ENCODE results near the gene NR6A1. TPM values are rescaled to one million over a fixed set of nuclear protein-coding genes. Genes with fewer than 3 reads are reported as not detected.

Gene NR6A1
- total and polyA plus RNA-seq, 2 experiments from 2014 or later = 44.2 to 139 TPM

- TF ChIP-seq, protein P1, sequence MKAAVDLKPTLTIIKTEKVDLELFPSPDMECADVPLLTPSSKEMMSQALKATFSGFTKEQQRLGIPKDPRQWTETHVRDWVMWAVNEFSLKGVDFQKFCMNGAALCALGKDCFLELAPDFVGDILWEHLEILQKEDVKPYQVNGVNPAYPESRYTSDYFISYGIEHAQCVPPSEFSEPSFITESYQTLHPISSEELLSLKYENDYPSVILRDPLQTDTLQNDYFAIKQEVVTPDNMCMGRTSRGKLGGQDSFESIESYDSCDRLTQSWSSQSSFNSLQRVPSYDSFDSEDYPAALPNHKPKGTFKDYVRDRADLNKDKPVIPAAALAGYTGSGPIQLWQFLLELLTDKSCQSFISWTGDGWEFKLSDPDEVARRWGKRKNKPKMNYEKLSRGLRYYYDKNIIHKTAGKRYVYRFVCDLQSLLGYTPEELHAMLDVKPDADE (IDR thresholded peaks at IDR 0.05) = no peak
- TF ChIP-seq ZNF114 (CRISPR knock-in tag; IDR thresholded peaks at IDR 0.05) = no peak
- TF ChIP-seq, protein P2, sequence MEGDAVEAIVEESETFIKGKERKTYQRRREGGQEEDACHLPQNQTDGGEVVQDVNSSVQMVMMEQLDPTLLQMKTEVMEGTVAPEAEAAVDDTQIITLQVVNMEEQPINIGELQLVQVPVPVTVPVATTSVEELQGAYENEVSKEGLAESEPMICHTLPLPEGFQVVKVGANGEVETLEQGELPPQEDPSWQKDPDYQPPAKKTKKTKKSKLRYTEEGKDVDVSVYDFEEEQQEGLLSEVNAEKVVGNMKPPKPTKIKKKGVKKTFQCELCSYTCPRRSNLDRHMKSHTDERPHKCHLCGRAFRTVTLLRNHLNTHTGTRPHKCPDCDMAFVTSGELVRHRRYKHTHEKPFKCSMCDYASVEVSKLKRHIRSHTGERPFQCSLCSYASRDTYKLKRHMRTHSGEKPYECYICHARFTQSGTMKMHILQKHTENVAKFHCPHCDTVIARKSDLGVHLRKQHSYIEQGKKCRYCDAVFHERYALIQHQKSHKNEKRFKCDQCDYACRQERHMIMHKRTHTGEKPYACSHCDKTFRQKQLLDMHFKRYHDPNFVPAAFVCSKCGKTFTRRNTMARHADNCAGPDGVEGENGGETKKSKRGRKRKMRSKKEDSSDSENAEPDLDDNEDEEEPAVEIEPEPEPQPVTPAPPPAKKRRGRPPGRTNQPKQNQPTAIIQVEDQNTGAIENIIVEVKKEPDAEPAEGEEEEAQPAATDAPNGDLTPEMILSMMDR (conservative IDR thresholded peaks at IDR 0.05; ENCODE audit: low read depth in 2 of 2) = no peak
These were observed 16.1 kb downstream of the NR6A1 start (continued) for GRCh38 chr9:124755061-124755460.

DNA sequence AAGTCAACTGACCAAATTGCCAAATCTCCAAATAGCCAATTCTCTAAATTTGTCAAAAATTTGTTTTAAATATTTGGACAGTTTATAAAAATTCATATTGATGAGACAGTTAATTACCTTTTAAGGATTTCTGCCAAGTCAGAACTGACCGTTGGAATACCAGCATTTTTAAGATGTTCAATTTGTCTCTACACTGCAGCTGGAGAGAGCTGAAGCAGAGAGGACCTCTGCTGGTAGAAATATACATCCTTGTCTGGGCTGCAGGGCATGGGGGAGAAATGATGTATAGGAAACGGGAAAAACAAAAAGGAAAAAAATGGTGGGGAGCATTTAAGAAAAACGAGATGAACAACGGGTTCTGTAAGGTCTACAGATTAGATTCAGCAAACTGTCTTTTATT is 16.8 kb downstream of the NR6A1 start:
- peaks cover 79% of the 10 kb centered on the region for H3K4me1 Mint-ChIP-seq
- TF ChIP-seq NANOG (IDR thresholded peaks at IDR 0.05; ENCODE audit: borderline replicate concordance) = no peak
- TF ChIP-seq, protein P2 (conservative IDR thresholded peaks at IDR 0.05; ENCODE audit: low read depth in 2 of 2) = peak; percentile 62 to 70
- H3K4me1 ChIP-seq (ENCODE audit: insufficient read depth) = peaks cover 49% of the 10 kb centered on the region
- H2AFZ ChIP-seq = no peak overlapping the region
- peak; percentile 26; the same call in 2 of the 3 replicates for ATAC-seq
- H3K79me2 ChIP-seq (replicated peaks; ENCODE audit: insufficient read depth) = peaks cover 77% of the 10 kb centered on the region
- no peaks in the 10 kb centered on the region for H3K36me3 ChIP-seq (ENCODE audit: insufficient read depth)
- H4K20me1 ChIP-seq (replicated peaks; ENCODE audit: insufficient read depth) = no peaks in the 10 kb centered on the region
- no peak overlapping the region for H3K4me3 ChIP-seq
- H3K9me2 ChIP-seq (ENCODE audit: insufficient read depth) = no peaks in the 10 kb centered on the region
- H3F3A ChIP-seq (replicated peaks; ENCODE audit: low read depth) = no peaks in the 10 kb centered on the region
- no peaks in the 10 kb centered on the region for H3K27me3 ChIP-seq (ENCODE audit: insufficient read depth)
- no peak overlapping the region for H3K27ac ChIP-seq (ENCODE audit: low read depth)
- H3K4me2 ChIP-seq = 0 out of 2 replicates have a peak overlapping the region, but pooled peaks have one; percentile 22
- H3K36me3 Mint-ChIP-seq (ENCODE audit: low read depth) = no peaks in the 10 kb centered on the region
- H3K4me3 Mint-ChIP-seq = peak overlapping the region; percentile 3; the same call in 2 of the 3 replicates
- H3K27ac Mint-ChIP-seq = peak overlapping the region; percentile 25; the same call in 1 of the 2 replicates
- peaks cover 2% of the 10 kb centered on the region for H3K27me3 Mint-ChIP-seq (ENCODE audit: insufficient read depth, low read depth, poor library complexity)
- no peak for DNase-seq (ENCODE audit: low spot score)
- no peaks in the 10 kb centered on the region for H3K9me3 Mint-ChIP-seq

DNA sequence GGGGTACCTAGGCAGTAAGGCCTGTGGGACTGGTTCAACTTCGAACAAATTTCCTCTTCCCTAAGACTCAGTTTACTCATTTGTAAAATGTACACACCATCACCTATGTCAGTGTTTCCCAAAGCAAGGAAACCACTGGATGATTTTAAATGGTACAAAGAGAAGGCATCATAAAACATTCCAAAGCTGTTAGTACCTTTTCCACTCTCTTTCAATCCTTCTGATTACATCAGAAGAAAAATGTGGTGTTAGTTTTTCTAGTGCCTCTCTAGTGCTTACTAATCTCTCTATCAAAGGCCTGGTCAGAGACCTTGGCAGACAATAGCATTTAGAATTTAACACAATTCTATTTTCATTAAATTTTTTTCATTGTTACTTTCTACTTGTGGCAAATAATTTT is 18.1 kb downstream of the NR6A1 start:
- ATAC-seq = no peak
- Histone ChIP-seq H3K4me1 (ENCODE audit: insufficient read depth) (peaks cover 38% of the 10 kb centered on the region), H4K20me1 (replicated peaks; ENCODE audit: insufficient read depth) (no peaks in the 10 kb centered on the region), H3K4me2 (no peak overlapping the region), H3K36me3 (ENCODE audit: insufficient read depth) (no peaks in the 10 kb centered on the region), H3K27ac (ENCODE audit: low read depth) (no peak overlapping the region), H3K27me3 (ENCODE audit: insufficient read depth) (no peaks in the 10 kb centered on the region), H3K4me3 (no peak overlapping the region), H3K9me2 (ENCODE audit: insufficient read depth) (no peaks in the 10 kb centered on the region), H3K79me2 (replicated peaks; ENCODE audit: insufficient read depth) (peaks cover 84% of the 10 kb centered on the region), H2AFZ (no peak overlapping the region), H3F3A (replicated peaks; ENCODE audit: low read depth) (no peaks in the 10 kb centered on the region)
- no peaks in the 10 kb centered on the region for H3K36me3 Mint-ChIP-seq (ENCODE audit: low read depth)
- peaks cover 2% of the 10 kb centered on the region for H3K27me3 Mint-ChIP-seq (ENCODE audit: insufficient read depth, low read depth, poor library complexity)
- peaks cover 70% of the 10 kb centered on the region for H3K4me1 Mint-ChIP-seq
- 0 out of 2 replicates have a peak overlapping the region, but pooled peaks have one; percentile 17 for H3K27ac Mint-ChIP-seq
- no peak for DNase-seq (ENCODE audit: low spot score)
- no peak overlapping the region for H3K4me3 Mint-ChIP-seq
- H3K9me3 Mint-ChIP-seq = no peaks in the 10 kb centered on the region
- TF ChIP-seq ZNF114 (CRISPR knock-in tag; IDR thresholded peaks at IDR 0.05) (no peak), ZNF462 (CRISPR knock-in tag; IDR thresholded peaks at IDR 0.05) (no peak), POLR2AphosphoS5 (IDR thresholded peaks at IDR 0.05; ENCODE audit: low read depth) (no peak), STAT1 (IDR thresholded peaks at IDR 0.05; ENCODE audit: unreplicated experiment) (no peak), ZNF331 (CRISPR knock-in tag; IDR thresholded peaks at IDR 0.05; ENCODE audit: low read depth) (no peak), CREB1 (CRISPR knock-in tag; IDR thresholded peaks at IDR 0.05; ENCODE audit: low read depth) (no peak)
